Stomach (tissue), 4 donors: Measurements from ENCODE around the gene ATCAY.

Experiments
- CTCF ChIP-seq, 7 experiments: fragments of 450-650 bp in 4 of 7; fragments of 200-600 bp in 3 of 7; sonication (generic) in 3 of 7; IDR thresholded peaks; one replicate each; pipeline ENCODE4 v1.5.1; 2016 to 2019; ENCODE audit warnings: antibody characterized with exemption in 7 of 7, control low read depth in 2 of 7, mild to moderate bottlenecking in 1 of 7
- POLR2A ChIP-seq, 4 donors: fragments of 450-650 bp; IDR thresholded peaks; one replicate each; pipeline ENCODE4 v1.6.1; 2016; ENCODE audit warnings: antibody characterized with exemption in 4 of 4, control low read depth in 2 of 4, mild to moderate bottlenecking in 1 of 4, moderate library complexity in 1 of 4
- POLR2AphosphoS5 ChIP-seq, 3 donors: sonication (generic); formaldehyde crosslinking; IDR thresholded peaks; one replicate each; pipeline ENCODE4 v1.6.1; 2016; ENCODE audit warnings: antibody characterized with exemption in 3 of 3

DNA sequence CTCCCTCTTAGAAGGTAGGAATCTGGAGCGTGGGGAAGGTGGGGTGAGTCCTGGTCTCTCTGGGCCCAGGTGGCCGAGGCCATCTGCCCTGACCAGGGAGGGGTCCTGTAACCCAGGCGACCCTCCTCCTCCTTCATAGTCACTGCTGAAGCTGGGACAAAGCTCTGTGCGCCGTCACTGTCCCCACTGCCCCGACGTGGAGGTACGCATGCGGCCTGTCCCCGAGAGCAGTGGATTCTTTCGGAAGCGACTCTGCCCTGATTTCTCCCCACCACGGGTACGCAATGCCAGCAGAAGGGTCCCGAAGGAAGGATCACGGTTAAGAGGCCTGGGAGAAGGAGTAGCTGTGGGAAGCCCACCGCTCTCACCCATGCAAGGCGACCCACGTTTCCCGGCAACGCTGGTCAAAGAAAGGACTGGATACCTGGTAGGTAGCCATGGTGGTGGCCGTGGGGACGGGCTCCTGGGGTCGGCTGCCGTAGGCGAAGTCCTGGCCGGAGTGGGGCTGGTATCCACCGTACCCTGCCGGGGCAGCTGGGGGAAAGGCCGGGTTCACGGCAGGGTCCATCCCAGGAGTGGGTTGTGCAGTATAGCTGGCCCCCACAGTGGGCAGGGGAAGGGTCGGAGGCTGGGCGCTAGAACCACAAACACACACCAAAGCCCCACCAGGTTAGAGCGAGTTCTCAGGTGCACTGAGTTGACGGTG lies 46.0 kb upstream of the ATCAY start:
- TF ChIP-seq CTCF (IDR thresholded peaks at IDR 0.05) (no peak), POLR2A (IDR thresholded peaks at IDR 0.05) (no peak), POLR2AphosphoS5 (IDR thresholded peaks at IDR 0.05) (no peak)
